Umbilical cord (tissue), 2 donors: ENCODE data around the gene KDM4F. TPM values are rescaled to one million over a fixed set of nuclear protein-coding genes. Genes with fewer than 3 reads are reported as not detected.

ENCODE experiments used
- DNase-seq: peaks from one replicate; pipeline ENCODE4 v3.0.0-alpha.2; 2015; ENCODE audit warnings: low spot score
- total RNA-seq: library from RNA; depleted of rRNA; stranded (reverse); fragments of >200 nt; gene quantifications from one replicate; pipeline ENCODE4 v1.2.3, GENCODE V29; 2014; ENCODE audit warnings: low replicate concordance; ENCODE audit not compliant: insufficient read depth

Gene KDM4F
- total RNA-seq, 1 donor from 2014 or later, result 1.2 TPM

GRCh38 chr11:95065336-95065735 lies 16.1 kb downstream of the KDM4F start:
- no peak for DNase-seq

- no peak for DNase-seq
These were observed 17.5 kb downstream of the KDM4F start, which contains the start of gene SRSF8 for GRCh38 chr11:95066716-95067038. Gene SRSF8 (plus strand): TSS chr11:95066919. CDS start chr11:95067227, 308 bp downstream.

- peak; percentile 84 for DNase-seq
These were observed 18.0 kb downstream of the KDM4F start for GRCh38 chr11:95067039-95067840.

DNA sequence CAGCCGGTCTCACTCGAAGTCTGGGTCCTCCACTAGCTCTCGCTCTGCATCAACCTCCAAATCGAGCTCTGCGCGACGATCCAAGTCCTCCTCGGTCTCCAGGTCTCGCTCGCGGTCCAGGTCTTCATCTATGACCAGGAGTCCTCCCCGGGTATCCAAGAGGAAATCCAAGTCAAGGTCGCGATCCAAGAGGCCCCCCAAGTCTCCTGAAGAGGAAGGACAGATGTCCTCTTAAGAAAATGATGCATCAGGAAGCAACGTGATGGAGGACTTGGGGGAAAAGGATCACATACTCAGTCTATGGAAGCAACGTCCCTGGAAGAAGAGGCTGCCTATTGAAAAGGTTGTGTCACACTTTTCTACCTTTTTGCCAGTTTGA lies 18.6 kb downstream of the KDM4F start:
- DNase-seq, result no peak

DNA sequence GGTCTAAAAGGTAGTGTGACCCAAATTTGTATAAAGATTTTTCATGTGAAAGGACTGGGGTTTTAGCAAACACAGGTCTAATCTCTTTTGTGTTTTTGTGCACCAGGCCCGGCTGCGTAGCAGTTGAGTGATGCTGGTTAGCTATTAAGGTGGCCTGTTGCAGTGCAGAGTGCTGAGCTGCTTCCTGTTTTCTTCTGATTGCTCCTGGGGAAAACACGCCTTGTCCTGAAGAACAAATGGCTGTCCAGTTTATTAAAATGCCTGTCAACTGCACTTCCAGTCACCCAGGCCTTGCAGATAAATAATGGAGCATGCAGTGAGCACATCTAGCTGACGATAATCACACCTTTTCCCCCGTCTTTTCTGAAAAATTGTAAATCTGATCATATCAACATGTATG lies 19.3 kb downstream of the KDM4F start:
- DNase-seq, result peak; percentile 96

DNA sequence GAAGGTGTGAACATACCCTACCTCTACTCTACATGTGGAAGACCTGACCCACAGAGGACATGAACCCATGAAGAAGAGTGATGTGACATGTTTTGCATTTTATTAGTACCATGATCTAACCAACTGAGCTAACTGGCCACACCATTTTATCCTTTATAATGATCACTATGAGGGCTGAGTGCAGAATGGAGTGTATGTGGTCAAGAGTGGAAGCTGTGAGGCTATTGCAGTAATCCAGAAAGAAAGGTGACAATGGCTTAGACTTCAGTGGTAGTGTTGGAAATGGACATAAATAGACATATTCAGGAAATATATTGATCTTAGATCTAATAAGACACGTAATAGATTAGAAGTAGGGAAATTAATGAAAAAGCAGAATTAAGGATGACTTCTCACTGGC lies 21.2 kb downstream of the KDM4F start:
- DNase-seq, result no peak

- no peak for DNase-seq
These were observed 23.7 kb downstream of the KDM4F start for GRCh38 chr11:95072948-95073347.

- no peak for DNase-seq
These were observed 25.8 kb downstream of the KDM4F start for GRCh38 chr11:95074792-95075563.

DNA sequence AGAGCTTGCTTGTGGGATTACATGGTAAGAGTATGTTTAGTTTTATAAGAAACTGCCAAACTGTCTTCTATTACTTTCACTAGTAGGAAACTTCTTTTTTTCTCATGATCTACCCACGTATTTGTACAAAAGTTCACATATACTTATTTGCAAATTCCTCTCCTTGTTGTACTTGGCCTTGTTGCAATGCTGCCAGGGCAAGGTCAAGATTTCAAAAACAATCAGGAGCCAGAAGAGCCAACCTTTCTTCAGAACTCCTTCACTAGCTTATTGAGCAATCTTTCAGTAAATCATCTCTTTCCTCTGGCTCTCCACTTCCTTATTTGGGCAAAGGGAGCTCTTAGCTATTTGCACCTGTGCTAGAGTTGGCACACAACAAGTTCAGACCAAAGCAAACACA lies 27.2 kb downstream of the KDM4F start:
- DNase-seq, result peak; percentile 28

DNA sequence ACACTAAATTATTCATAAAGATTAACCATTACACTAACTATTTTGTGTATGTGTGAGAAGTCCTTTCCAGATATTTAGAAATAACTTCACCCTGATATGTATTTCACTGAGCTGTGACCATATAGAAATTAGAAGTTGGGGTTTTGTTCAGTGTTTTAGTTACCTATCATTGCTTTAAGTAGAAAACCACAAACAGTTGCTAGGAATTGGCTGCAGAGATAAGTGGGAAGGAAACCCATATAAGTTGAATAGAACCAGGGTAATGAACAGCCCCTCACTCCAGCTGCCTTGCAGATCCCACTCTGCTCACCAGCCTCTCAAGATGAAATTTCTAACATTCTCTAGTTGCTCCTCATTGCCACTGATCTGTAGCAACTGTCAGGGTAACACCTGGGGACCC lies 27.8 kb downstream of the KDM4F start:
- DNase-seq, result no peak

- DNase-seq, result no peak
These were observed 29.3 kb downstream of the KDM4F start for GRCh38 chr11:95078526-95078925.

- no peak for DNase-seq
These were observed 31.8 kb downstream of the KDM4F start for GRCh38 chr11:95081010-95081409.

DNA sequence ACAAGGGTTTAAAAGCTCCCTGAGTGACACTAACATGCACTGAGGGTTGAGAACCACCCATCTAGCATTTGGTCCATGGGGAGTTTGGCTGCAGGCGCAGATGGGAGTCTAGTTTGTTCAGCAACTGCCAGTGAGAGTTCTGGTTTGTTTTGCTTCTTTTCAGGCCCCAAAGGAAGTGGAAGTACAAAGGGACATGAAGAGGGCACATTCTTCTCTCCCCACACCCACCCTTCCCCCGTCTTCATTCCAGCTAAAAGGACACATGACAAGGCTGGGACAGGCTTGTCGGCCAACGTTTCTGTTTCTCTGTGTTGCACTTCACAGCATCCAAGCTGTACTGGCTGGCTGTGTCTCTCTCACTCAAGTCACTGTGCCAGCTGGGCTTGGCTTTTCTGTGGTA lies 32.2 kb downstream of the KDM4F start:
- DNase-seq, result peak; percentile 42

- no peak for DNase-seq
These were observed 33.4 kb downstream of the KDM4F start for GRCh38 chr11:95082576-95083001.

DNA sequence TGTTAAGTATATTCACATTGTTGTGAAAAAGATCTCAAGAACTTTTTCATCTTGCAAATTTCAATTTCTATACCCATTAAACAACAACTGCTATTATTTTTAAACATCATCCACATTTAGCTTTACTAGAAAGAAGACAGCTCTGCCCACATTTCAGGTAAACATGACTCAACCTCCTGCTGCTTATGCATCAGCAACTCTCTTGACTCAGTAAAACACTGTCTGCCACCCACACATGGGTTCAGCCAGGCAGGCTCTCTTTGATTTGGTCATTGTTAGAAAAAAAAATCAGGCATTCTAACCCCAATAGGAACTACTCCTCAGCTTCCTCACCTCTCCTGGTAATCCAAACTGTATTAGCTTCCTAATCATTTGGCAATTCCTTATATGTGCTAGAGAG lies 35.3 kb downstream of the KDM4F start:
- no peak for DNase-seq

- no peak for DNase-seq
These were observed 36.0 kb downstream of the KDM4F start for GRCh38 chr11:95085117-95085816.

GRCh38 chr11:95086151-95086550 lies 36.9 kb downstream of the KDM4F start:
- no peak for DNase-seq

DNA sequence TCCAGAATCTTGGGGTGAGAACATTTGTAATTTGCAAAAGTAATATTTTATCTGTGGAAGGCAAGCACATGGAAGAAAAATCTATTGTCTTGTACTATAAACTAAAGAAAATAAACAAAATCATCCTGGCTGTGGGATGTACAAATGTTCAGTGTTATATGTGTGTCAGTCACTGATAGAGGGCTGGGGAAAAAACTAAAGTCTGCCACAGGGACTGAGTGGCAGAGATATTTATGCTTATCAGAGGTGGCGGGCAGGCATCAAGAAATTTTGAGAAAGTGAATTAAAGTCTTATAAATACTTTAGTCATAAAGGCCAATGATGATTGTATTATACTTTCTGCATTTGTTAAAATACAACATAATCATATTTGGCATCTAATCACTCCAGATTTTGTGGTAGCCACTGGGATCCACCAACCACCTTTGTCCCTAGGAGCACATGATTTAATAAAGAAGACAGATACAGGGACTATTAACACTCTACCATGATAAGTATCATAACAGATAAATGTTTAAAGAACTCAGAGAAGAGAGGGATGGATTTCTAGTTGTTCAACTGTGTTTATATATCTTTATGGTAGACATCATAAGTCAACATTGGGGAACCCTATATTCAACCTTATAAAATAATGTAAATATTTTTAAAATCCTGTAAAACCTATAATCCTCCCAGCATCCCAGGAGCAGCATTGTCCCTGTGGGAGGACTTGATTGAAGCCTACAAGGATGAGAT lies 37.8 kb downstream of the KDM4F start:
- no peak for DNase-seq

DNA sequence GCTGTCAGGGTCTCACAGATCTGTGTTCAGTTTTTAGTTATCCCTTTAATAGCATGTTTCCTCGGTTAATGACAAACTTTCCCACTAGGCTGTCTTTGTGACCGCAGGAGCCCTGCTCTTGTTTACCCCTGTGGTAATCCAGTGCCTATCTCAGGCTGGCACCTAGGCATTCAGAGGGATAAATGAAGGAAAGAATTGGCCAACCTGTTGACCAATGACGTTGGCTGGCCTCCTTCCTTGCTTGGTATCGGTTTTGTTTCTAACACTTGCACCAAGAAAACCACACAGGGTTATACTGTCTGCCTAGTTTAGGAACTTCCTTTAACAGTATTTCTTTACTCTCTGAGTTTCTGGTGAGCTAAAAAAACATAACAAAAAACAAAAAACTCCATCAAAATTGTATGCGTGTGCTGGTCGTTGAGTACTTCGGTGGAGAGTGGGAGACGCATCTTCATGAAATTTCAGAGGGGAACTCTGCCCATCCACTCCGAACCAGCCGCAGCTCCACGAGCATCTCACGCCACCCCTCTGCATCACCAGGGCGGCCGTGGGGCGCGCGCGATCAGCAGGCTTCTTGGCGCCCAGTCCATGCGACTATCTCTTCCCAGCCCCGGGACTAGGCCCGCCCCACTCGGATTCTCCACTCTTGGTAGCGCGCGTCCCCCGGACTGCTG lies 39.9 kb downstream of the KDM4F start:
- no peak for DNase-seq

- peak; percentile 95 for DNase-seq
These were observed 40.7 kb downstream of the KDM4F start, which contains the start of gene ENDOD1 for GRCh38 chr11:95089620-95090542. Gene ENDOD1 (plus strand): TSS chr11:95089846. CDS start chr11:95089928, 82 bp downstream.
